ENCODE data around the gene GSX2. TPM values are rescaled to one million over a fixed set of nuclear protein-coding genes. Genes with fewer than 3 reads are reported as not detected.
"Not testable (repeated sequence)": the region's sequence is repeated elsewhere in the genome, so short reads cannot be mapped to it uniquely, and the experiment has no call there.

Gene GSX2
- total and polyA plus RNA-seq, 10 of the 15 experiments (the other 5 are each of a cell fraction or from before 2014, with no cell fraction given), result 0.04 to 0.58 (median 0.50) TPM; not detected in 5

- intact Hi-C loops (cut with micrococcal nuclease; ENCODE audit: unreplicated experiment), result no loop called here
- Histone ChIP-seq H3K4me2 (ENCODE audit: control insufficient read depth, insufficient read depth) (no peak overlapping the region), H3K36me3 (ENCODE audit: control insufficient read depth in 2 of 2, insufficient read depth in 2 of 2, low read length in 1 of 2) (no peaks in the 10 kb centered on the region), H3K27ac (ENCODE audit: control insufficient read depth, insufficient read depth) (no peak overlapping the region), H3K9me3 (replicated peaks; ENCODE audit: control insufficient read depth, insufficient read depth, low read length) (no peaks in the 10 kb centered on the region), H3K9ac (ENCODE audit: control insufficient read depth, insufficient read depth, low read length) (no peak overlapping the region), H4K20me1 (ENCODE audit: control insufficient read depth, insufficient read depth) (no peaks in the 10 kb centered on the region), H2AFZ (ENCODE audit: control insufficient read depth, low read depth, low read length) (no peak overlapping the region), H3K4me3 (no peak overlapping the region), H3K4me1 (ENCODE audit: control insufficient read depth, insufficient read depth, low read length) (peaks cover 19% of the 10 kb centered on the region), H3K79me2 (ENCODE audit: control insufficient read depth, insufficient read depth, low read length) (no peaks in the 10 kb centered on the region), H3K27me3 (replicated peaks in 1 of 2; ENCODE audit: control insufficient read depth in 2 of 2, insufficient read depth in 2 of 2, low read length in 1 of 2) (peaks cover 6 to 8% of the 10 kb centered on the region in 2 experiments)
- ATAC-seq, result no peak
- 17% methylated on average over 10 of the region's 10 CpGs for WGBS (ENCODE audit: insufficient coverage, insufficient replicate concordance, low lambda C conversion rate, missing lambda C conversion rate)
- DNase-seq (ENCODE audit: low read depth, low spot score), result no peak
- no peak for TF ChIP-seq NKRF (conservative IDR thresholded peaks at IDR 0.05)
- ChIA-PET SMC1A (ENCODE audit: uncharacterized antibody, unreplicated experiment) (no interaction called here), CTCF (no interaction called here), RAD21 (ENCODE audit: unreplicated experiment) (no interaction called here), POLR2A (no interaction called here)
- no peak for FAIRE-seq
- in situ Hi-C loops (cut with MboI), result no loop called here
- no TSS peak for BruUV-seq (replicated peaks)
These were observed 10.1 kb downstream of the GSX2 start for GRCh38 chr4:54110019-54110416.

GRCh38 chr4:54113206-54113605, 13.2 kb downstream of the GSX2 start:
- WGBS (ENCODE audit: insufficient coverage, insufficient replicate concordance, low lambda C conversion rate, missing lambda C conversion rate), result 81% methylated on average over 1 of the region's 1 CpG
- H3K4me3 ChIP-seq; DNase-seq (ENCODE audit: low read depth, low spot score); H3K4me1 ChIP-seq (ENCODE audit: control insufficient read depth, insufficient read depth, low read length); H4K20me1 ChIP-seq (ENCODE audit: control insufficient read depth, insufficient read depth); intact Hi-C loops (cut with micrococcal nuclease; ENCODE audit: unreplicated experiment); H3K27me3 ChIP-seq (replicated peaks in 1 of 2; ENCODE audit: control insufficient read depth in 2 of 2, insufficient read depth in 2 of 2, low read length in 1 of 2); ATAC-seq; BruUV-seq (replicated peaks); H3K4me2 ChIP-seq (ENCODE audit: control insufficient read depth, insufficient read depth); in situ Hi-C loops (cut with MboI); H3K9ac ChIP-seq (ENCODE audit: control insufficient read depth, insufficient read depth, low read length); H3K79me2 ChIP-seq (ENCODE audit: control insufficient read depth, insufficient read depth, low read length); POLR2A ChIA-PET; H3K27ac ChIP-seq (ENCODE audit: control insufficient read depth, insufficient read depth); CTCF ChIA-PET; H3K9me3 ChIP-seq (replicated peaks; ENCODE audit: control insufficient read depth, insufficient read depth, low read length); H2AFZ ChIP-seq (ENCODE audit: control insufficient read depth, low read depth, low read length); FAIRE-seq; H3K36me3 ChIP-seq (ENCODE audit: control insufficient read depth in 2 of 2, insufficient read depth in 2 of 2, low read length in 1 of 2); SMC1A ChIA-PET (ENCODE audit: uncharacterized antibody, unreplicated experiment); RAD21 ChIA-PET (ENCODE audit: unreplicated experiment): not testable (repeated sequence)

- H4K20me1 ChIP-seq (ENCODE audit: control insufficient read depth, insufficient read depth); H3K79me2 ChIP-seq (ENCODE audit: control insufficient read depth, insufficient read depth, low read length); H3K27me3 ChIP-seq (replicated peaks in 1 of 2; ENCODE audit: control insufficient read depth in 2 of 2, insufficient read depth in 2 of 2, low read length in 1 of 2); H3K4me3 ChIP-seq; DNase-seq (ENCODE audit: low read depth, low spot score); H3K9me3 ChIP-seq (replicated peaks; ENCODE audit: control insufficient read depth, insufficient read depth, low read length); H3K4me1 ChIP-seq (ENCODE audit: control insufficient read depth, insufficient read depth, low read length); CTCF ChIA-PET; ATAC-seq; H3K36me3 ChIP-seq (ENCODE audit: control insufficient read depth in 2 of 2, insufficient read depth in 2 of 2, low read length in 1 of 2); H2AFZ ChIP-seq (ENCODE audit: control insufficient read depth, low read depth, low read length); POLR2A ChIA-PET; intact Hi-C loops (cut with micrococcal nuclease; ENCODE audit: unreplicated experiment); FAIRE-seq; RAD21 ChIA-PET (ENCODE audit: unreplicated experiment); H3K27ac ChIP-seq (ENCODE audit: control insufficient read depth, insufficient read depth); in situ Hi-C loops (cut with MboI); BruUV-seq (replicated peaks); H3K4me2 ChIP-seq (ENCODE audit: control insufficient read depth, insufficient read depth); H3K9ac ChIP-seq (ENCODE audit: control insufficient read depth, insufficient read depth, low read length): not testable (repeated sequence)
- 75% methylated on average over 6 of the region's 6 CpGs for WGBS (ENCODE audit: insufficient coverage, insufficient replicate concordance, low lambda C conversion rate, missing lambda C conversion rate)
- SMC1A ChIA-PET (ENCODE audit: uncharacterized antibody, unreplicated experiment), result interaction anchor here (0.6 kb wide), 1 partner anchor 85 kb away, joined by 3 read pairs; no protein-coding TSS in a partner anchor
These were observed 16.3 kb downstream of the GSX2 start for GRCh38 chr4:54116246-54116645.
